ENCODE data around the gene SULF2.

Gene SULF2

DNA sequence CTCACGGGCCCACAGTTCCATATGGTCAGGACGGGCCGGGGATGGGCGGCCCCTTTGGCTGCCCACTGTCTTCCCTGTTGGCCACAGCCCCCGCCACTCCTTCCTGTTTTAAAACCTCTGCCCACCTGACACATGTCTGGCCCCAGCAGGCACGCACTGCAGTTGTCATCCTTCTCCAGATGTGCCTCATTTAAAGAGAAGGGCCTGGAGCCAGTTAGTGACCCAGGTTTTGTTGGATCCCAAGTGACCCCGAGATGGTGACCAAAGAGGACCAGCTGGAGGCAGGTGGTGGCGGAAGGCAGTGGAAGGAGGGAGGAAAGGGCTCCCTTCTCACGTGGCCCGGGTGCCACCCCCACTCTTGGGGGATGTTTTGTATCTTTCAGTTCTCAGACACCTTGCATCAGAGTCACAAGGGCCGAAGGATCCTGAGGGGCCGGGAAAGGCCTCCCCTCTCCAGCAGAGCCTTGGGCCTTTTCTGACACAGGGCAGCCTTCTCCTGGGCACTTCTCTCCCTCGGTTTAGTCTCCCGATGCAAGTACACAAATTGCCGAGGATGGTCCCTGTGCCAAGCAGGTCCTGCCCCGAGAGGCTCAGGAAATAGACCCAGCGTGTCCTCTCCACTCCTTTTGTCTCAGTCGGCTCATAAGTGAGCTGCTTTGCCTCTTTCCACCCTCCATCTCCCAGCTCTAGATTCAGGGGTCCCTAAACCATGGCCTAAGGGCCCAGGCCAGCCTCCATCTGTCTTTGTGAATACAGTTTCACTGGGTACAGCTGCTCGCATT is 117.6 kb downstream of the SULF2 start:
- DNase-seq, result no peak

DNA sequence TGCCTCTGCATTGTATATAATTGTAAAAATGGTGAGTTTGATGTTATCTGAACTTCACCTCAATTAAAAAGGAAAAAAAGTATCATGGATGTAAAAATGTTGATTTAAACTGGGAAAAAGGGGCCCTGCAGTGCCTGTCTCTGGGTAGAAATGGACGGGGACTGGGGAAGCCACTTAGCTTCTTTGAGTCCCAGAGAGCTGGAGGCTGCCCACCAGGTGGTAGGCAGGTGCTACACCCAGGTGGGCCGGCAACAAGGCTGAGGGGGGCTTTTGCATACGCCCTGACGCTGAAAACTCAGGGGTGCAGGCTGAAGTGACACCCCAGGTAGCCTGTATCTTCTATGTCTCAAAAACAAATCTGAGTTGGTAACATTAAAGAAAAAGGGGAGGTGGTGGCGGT is 118.2 kb downstream of the SULF2 start:
- no peak for DNase-seq

DNA sequence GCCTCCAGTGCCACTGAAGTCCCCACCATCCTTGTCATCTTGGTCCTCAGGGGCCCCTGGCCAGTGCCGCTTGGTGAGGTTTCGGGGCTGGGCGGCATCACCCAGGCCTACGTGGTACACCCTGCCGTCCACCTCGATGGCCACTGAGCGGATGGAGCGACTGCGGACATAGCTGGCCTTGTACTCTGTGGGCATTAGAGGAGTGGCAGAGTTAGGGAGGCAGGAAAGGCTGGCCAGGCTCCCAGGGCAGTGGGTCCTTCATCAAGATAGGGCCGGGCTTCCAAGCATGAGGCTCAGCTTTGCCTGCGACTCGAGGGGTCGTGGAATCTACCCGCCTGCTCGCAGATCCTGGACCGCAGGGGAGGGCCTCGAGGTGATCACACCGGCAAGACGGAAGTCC is 119.0 kb downstream of the SULF2 start:
- DNase-seq, result no peak

DNA sequence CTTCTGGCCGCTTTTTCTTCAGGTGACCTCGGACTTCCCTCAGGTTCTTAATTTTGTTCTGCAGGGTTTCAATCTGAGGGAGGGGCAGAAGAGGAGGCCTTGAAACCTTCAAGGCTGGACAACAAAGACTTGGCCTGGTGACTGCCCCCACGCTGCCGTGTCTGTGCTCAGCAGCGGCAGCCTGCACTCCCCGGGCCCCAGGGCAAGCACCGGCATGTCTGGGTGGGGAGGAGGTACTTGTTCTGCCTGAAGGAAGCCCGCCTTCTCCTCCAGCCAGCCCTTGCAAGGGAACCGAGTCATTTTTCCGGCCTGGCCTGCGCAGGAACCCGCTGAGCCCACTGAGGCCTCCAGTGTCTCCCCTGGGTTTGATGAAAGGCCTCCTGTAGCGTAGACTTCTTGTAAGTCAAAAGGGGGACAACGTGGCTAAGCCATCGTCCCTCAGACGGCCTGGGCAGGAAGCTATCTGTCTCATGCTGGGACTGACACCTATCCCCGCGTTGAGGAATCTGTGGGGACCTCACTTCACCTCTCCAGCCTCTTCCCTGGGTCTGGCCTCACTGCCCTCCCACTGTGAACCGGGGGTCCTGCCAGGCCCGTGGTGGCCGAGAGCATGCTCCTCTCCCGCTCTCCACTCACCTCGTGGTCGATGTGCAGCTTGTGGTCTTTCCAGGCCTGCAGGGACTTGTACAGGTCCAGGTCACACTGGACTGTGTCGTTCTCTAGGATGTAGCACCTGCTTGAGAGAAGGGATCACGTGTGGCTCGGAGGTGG is 119.9 kb downstream of the SULF2 start:
- DNase-seq, result no peak

DNA sequence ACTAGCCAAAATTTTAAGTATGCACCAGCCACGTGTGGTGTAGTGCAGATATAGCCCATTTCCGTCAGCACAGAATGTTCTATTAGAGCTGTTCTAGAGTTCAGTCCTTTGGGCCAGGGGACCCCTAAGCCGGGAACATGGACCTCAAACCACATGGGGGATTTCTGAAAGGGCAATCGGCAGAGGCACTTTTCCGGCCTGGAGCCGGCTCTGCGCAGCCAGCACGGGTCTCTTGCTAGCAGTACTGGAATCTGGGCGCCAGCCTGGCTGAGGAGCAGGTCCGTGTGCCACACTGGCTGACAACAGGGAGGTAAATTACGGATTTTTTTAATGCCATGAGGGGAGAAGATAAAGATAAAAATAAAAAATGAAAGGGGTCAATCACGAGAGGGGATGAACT is 120.5 kb downstream of the SULF2 start:
- no peak for DNase-seq

DNA sequence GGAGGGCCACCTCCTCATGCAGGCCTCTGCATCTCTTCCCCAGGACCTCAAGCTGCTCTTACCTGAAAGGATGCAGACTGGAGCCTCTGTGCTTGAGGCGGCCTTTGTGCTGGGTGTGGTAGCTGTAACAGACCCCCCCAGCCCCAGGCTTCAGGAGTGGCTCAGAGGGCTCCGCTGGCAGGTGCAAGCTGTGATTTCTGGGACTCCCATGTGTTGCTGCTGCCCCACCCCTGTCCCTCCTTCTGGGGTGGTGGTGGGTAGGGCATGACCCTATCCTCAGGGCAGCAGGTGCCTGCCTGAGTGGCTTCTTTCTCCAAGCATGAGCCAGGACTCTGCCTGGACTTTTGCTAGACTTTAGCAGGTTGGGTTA is 121.2 kb downstream of the SULF2 start:
- no peak for DNase-seq

DNA sequence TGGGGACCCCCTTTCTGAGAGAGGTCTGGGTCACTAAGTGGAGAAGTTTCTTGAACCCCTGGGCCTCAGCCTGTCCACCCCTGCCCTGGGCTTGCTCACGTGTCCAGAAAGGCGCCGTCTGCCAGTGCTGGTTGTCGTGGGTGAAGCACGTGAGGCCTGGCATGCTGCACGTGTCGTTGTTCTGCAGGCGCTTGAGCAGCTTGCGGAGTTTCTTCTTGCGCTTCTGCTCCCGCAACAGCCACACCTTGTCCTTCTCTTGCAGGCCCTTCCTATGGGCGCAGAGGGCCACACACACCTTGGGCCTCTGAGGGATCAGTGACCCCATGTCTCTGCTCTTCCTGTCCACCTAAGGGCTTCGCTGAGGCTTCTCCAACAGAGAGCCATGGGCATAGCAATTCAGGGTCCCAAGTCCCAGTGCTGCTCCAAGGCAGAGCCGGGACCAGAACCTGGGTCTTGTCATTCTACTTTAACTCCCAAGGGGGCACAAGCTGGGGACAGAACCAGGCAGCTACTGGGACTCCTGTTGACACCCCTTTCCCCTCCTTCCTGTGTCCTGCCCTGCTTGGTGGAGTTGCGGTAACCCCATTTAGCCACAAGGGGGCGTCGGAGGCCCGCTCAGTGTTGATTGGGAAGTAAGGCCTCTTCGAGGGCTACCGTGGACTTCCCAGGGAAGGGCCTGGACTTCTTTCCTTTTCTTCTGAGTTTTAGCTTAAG is 121.8 kb downstream of the SULF2 start:
- DNase-seq, result peak; percentile 88

DNA sequence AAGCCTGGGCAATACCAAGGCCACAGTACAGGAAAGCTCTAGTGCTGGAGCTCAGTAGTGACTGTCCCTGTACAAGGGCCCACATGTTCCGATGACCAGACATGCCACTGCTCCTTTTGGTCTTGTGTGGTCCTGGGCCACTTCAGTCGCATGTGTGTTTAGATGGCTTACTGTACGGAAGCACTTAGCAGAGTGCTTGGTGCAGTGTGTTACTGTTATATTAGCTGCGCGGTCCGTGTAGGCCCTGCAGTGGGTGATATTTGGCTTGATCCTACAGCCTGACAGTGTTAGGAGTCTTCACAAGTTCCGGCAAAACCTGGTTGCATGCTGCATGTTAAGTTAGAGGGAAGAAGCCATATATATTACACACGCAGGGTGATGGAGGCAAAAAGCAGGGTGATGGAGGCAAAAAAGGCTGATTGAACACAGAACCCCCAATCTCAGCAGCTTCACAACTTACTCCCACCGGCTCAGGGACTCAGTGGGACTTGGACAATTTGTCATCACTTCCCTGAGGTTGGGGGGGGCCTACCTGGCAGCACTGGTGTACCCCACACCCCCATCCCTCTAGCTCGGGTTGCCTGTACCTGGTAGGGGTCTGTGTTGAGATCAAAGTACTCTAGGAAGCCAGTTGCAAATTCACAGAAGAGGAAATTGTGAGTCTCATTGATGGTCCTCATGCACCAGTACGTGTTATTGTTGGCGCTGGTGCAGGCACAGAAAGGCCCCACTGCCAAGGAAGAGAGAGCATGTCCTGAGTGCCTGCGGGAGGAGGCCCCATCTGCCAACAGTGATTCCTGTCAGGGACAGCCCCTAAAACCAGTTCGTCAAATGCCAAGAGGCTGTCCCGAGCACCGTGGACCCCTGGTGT is 122.6 kb downstream of the SULF2 start:
- no peak for DNase-seq

DNA sequence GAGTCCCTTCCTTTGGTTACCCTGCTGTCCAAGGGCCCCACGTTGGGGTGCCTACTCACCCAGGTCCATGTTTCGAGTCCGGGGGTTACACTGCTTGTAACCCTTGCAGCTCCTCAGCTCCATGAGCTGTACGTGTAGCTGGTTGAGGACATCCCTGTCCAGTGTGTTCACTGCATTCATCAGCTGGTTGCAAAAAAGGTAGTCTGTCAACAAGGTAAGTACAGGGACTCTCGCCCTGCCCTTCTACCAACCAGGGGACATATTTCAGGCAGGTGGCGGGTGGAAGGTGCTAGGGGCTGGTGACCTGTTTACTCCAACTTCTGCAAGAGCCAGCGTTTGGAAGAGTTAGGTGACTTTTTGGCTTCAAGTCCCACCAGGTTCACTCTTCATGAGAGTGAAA is 123.6 kb downstream of the SULF2 start:
- DNase-seq, result no peak

DNA sequence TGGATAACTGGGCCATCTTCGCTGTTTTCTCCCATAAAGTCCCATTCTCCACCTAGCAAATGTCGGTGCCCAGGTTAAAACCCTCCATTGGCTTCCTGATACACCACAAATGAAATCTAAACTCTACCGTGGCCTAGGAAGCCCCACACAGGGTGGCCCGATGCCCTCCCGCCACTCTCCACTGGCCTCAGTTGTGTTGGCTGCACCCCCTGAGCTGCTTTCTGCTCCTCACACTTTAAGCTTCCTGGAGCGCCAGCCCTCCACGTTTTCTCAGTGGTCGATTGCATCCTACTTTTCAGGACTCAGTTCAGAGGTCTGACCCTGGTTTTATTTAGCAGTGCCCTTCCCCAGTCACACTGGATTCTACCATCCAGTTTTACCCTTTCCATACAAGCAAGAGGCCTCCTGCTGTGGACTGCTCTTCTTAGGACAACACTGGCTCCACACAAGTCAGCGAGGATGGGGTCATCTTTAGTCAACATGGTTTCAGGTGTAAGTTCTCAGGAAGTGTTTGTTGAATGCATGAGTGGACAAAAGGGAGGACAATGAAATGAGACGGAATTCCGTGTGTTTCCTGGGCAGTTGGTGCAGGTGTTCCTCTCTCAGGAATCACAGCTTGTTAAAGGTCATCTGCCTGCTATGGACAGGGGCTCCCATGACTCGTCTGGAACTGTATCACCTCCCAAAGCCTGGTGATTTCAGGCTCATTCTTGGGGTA is 124.1 kb downstream of the SULF2 start:
- no peak for DNase-seq

DNA sequence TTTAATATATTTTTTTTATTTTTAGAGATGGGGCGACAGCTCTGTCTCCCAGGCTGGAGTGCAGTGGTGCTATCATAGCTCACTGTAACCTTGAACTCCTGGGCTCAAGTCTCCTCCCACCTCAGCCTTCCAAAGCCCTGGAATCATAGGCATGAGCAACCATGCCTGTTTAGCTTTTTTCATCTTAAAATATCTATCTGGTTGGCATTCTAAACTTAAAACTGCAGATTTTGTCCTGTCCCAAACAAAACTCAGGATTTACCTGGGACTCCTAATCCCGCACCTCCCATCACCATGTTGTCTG is 124.7 kb downstream of the SULF2 start:
- no peak for DNase-seq

DNA sequence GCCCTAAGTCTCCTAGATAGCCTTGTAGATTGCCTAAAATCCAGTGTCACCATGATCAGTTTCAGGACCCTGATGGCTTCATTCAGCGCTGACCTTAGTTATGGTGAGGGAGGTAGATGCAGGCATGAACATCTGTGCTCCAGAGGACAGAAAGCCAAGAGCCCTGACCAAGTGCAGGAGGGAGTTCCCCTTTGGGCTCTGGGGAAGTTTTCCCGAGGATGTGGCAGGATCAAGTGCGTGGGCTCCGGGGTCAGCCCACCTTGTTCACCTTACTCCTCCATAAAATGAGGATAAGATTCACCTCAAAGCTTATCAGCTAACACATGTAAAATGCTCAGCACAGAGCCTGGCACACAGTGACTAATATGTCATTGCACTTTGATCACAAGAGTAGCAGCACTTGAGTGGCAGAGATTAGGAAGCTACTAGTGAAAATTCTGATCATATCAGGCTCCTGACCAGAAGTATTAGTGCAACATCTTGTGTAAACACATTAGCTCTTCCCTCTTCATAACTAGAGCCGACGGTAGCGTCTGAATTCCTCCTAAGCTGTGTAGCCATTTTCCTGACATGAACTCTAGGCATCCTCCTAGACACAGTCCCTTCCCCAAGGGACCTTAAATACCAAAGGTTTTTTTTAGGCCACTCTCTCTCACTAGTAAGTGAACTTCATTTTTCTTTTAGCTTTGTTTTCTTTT is 125.2 kb downstream of the SULF2 start:
- no peak for DNase-seq

DNA sequence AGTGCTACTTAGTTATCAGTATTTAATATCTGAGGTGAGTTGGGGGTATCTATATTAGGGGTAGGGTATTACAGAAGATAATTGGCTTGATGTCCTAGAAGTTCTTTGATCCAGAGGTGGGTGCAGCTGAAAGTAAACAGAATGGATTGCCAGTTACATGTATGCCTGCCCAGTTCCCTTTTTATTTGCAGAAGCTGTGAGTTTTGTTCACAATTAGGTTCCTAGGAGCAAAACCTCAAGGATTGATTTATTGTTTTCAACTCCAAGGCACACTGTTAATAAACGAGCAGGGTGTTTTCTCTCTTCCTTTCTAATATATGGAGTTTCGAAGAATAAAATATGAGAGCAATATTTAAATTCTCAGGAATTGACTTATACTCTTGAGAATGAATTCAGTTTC is 129.0 kb downstream of the SULF2 start:
- DNase-seq, result no peak

DNA sequence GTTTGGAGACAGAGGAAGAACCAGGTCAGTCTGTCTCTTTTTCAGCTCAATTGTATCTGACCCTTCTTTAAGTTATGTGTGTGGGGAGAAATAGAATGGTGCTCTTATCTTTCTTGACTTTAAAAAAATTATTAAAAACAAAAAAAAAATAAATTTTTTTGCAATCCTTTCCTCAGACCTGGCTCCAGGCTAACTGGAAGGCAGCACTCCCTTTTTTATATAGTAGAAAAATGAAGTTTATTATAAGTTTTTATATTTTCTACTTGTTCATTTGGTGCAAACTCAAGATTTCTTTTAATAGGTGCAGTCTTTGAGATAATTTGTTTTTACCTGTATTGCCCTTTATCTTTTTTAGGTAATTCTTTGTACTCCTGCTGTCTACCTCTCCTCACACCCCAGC is 129.6 kb downstream of the SULF2 start:
- DNase-seq, result no peak

DNA sequence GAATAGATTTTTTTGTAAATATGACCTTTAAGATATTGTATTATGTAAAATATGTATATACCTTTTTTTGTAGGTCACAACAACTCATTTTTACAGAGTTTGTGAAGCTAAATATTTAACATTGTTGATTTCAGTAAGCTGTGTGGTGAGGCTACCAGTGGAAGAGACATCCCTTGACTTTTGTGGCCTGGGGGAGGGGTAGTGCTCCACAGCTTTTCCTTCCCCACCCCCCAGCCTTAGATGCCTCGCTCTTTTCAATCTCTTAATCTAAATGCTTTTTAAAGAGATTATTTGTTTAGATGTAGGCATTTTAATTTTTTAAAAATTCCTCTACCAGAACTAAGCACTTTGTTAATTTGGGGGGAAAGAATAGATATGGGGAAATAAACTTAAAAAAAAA is 130.9 kb downstream of the SULF2 start:
- DNase-seq, result no peak

DNA sequence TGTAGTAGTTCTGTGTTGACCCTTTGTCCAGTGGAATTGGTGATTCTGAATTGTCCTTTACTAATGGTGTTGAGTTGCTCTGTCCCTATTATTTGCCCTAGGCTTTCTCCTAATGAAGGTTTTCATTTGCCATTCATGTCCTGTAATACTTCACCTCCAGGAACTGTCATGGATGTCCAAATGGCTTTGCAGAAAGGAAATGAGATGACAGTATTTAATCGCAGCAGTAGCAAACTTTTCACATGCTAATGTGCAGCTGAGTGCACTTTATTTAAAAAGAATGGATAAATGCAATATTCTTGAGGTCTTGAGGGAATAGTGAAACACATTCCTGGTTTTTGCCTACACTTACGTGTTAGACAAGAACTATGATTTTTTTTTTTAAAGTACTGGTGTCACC is 131.4 kb downstream of the SULF2 start:
- DNase-seq, result no peak

DNA sequence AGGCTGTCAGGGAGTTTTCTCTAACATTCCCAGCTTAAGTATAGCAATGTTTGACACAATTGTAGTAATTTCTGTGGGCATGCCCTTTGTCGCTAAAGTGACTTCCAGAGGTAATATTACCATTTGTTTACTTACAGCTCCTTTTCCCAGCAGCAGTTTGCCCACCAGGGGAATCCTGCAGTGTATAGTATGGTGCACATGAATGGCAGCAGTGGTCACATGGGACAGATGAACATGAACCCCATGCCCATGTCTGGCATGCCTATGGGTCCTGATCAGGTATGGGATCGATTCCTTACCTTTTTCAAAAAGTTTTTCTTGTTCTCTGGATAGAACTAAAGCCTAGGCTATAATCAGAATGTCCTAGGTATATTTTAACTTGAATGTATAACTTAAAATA is 132.5 kb downstream of the SULF2 start:
- DNase-seq, result no peak

DNA sequence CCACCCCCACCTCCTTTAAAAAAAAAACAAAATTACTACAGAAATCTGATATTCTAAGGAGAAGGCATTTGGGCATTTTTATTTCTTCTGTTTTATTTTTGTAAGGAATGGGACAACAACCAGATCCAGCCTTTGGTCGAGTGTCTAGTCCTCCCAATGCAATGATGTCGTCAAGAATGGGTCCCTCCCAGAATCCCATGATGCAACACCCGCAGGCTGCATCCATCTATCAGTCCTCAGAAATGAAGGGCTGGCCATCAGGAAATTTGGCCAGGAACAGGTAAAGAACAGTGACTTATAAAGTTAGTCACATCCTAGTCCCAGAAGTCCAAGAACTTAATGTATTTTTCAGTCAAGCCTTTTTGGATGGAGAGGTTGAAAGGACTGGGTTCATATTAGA is 133.0 kb downstream of the SULF2 start:
- no peak for DNase-seq

DNA sequence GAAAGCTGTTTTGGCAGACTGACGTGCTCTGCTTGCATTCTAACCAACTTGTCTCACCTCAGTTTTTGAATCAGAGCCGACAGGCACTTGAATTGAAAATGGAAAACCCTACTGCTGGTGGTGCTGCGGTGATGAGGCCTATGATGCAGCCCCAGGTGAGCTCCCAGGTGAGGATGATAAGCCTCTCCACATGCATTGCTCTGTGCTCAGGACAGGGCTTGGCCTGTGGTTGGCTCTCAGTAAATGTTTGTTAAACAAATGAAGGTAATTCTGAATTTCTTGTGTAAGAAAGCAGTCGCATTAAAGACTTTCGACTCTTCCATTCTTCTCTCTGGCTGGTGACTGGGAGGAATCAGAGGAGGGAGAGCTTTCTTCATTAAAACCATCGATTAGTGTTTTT is 136.3 kb downstream of the SULF2 start:
- no peak for DNase-seq

DNA sequence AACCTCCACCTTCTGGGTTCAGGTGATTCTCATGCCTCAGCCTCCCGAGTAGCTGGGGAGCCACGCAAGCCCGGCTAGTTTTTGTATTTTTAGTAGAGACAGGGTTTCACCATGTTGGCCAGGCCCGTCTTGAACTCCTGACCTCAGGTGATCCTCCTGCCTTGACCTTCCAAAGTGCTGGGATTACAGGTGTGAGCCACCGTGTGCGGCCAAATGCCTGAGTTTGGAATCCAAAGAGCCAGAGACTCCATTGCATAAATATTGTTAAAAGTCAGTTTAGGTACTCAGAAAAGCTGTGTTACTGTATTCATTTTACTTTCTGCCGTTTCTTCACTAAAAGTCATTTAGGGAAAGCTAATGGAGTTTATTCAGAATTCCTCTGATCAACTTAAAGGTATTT is 137.3 kb downstream of the SULF2 start:
- DNase-seq, result no peak

DNA sequence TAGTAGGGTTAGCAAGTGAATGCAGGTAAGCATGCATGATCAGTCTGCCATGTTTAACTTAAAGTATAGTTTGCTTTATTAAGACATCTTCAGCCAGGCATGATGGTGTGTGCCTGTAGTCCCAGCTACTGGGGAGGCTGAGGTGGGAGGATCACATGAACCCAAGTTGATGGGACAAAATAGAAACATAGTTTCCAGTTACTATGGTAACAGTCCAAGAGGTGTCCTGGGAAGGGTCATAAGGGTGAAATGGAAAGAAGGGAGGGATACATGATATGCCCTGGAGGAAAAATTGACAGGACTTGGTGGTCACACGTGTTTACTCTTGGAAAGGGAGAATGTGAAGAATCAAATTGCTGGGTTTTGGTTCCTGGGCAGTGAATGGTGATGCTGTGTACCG is 139.6 kb downstream of the SULF2 start:
- DNase-seq, result no peak

DNA sequence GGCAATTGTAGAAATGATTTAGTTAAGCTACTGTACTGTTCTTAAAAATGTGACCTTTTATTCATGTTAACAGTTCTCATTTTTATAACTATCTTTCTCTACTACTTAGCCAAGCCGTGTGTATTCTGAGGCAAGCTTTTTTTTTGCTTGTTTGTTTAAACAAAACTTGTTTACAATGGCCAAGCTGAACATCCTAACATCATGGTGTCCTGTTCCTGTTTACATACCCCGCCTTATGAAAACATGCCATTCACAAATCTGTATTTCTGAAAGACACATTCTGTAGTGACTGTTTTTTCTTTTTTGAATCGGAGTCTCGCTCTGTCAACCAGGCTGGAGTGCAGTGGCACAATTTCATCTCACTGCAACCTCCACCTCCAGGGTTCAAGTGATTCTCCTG is 142.7 kb downstream of the SULF2 start:
- DNase-seq, result no peak

Data from left hindlimb (tissue), 1 donor.